GM18508 (cell line): ENCODE measurements around the gene TMEM59.

Source experiments
- ATAC-seq: cut with Tn5 transposase; IDR thresholded peaks from one replicate; pipeline ENCODE4 v1.9.1; 2021; ENCODE audit warnings: moderate number of reproducible peaks; ENCODE audit not compliant: insufficient read depth, unreplicated experiment

The TMEM59 gene

GRCh38 chr1:53992085-53992874 is 60.7 kb downstream of the TMEM59 start:
- ATAC-seq, result no peak

DNA sequence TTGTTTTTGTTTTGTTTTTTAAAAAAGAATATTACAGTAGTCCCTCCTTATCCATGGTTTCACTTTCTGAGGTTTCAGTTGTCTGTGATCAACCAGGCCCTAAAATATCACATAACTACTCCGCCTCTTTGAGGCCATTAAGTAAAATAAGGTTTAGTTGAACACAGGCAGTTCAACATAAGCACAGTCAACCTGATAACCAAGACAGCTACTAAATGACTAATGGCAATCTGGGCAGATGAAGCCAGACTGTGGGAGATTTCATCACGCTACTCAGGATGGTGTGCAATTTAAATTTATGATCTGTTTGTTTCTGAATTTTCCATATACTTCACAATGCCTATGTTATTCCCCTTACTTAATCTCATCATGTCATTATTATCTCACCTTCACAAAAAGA is 65.1 kb downstream of the TMEM59 start:
- ATAC-seq, result no peak

DNA sequence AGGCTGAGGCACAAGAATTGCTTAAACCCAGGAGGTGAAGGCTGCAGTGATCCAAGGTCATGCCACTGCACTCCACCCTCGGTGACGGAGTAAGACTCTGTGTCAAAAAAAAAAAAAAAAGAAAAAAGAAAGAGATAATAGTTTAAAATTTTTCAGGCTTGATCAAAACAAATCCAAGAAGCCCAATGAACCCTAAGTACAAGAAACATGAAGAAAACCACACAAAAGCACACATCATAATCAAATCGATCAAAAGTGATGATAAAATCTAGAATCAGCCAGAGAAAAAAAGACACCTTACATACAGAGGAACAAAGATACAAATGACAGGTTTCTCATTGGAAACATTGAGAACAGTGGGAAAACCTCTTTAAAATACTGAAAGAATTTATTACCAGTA is 66.5 kb downstream of the TMEM59 start:
- ATAC-seq, result no peak

DNA sequence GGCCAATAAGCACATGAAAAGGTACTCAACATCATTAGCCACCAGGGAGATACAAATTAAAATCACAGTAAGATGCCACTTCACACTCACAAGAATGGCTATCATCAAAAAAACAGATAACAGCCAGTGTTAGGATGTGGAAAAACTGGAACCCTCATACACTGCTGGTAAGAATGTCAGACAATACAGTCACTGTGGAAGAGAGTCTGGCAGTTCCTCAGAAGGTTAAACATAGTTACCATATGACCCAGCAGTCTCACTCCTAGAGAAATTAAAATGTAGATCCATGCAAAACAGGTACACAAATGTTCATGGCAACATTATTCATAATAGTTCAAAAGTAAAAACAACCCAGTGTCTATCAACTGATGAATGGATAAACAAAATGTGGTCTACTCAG is 68.3 kb downstream of the TMEM59 start:
- no peak for ATAC-seq

DNA sequence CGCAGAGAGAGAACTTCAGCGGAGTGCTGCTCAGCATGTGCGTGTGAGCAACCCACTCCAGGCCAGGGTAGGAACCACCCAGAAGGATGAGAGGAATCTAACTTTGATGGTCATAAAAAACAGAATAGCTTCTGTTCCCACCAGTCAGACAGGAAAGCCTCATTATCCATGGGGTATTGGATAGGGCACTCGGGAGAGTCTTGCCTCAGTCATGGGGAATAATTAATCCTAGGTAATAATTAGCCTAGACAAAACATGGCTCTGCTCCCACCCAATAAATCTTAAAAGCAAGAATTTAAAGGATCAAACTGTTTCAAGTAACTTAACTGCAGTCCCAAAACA is 70.3 kb downstream of the TMEM59 start:
- no peak for ATAC-seq

- no peak for ATAC-seq
These were observed 70.8 kb downstream of the TMEM59 start for GRCh38 chr1:53982034-53982762.

DNA sequence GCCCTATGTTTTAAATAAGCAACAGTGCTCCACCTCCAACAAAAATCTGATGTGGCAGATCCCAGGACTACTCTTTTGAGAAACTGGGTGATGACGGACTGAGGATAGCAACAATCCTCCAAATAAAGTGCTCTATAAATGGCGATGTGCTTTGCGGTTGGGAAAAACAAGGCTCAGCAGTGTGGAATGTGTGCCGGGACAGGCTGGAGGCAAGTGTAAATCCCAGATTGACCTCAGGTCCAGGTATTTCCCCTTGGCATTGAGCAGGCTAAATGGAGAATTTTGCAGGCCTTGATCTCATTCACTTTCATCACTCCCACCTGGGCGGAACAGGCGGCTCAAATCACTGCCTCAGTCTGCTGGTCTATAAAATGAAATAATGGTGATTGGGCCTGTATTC is 71.8 kb downstream of the TMEM59 start:
- ATAC-seq, result no peak

DNA sequence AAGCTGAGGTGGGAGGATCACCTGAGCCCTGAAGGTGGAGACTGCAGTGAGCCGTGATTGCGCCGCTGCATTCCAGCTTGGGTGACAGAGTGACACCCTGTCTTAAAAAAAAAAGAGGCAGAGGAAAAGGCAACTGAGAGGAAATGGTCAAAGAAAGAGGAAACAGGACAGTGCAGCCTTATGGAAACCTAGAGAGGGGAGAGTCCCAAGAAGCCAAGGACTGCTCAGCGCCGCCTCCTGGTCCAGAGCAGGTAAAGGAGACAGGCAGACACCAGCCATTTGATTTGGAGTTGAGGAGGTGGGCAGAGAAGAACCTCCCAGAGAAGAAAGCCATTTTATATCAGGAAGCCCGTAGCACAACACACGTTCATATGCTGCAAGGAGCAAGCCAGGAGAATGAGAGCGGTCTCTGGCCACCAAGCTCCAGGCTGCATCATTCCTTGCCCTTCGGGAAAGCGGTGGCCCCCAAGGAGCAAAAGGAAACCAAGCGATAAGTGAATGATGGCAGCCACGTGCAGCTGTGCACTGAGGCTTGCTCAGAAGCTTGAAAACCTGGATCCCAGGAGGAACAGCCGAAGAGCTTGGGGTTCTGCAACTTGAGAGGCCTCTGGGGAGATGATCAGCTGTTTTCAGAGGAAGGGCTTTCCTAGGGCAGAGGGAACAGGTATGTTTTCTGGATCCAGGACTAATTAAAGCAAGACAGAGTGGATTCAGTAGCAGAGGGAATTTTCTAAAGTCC is 73.1 kb downstream of the TMEM59 start:
- no peak for ATAC-seq
